Transverse colon (tissue), 3 donors: Measurements from ENCODE around the gene USP6.

ENCODE experiments used
- CTCF ChIP-seq, 5 experiments: fragments of 200-600 bp in 3 of 5; fragments of 450-650 bp in 2 of 5; sonication (generic) in 3 of 5; IDR thresholded peaks; 1 replicate in 2 of 5; 2 replicates in 3 of 5; pipeline ENCODE4 v1.5.1; 2016 to 2017; ENCODE audit warnings: antibody characterized with exemption in 5 of 5, inconsistent platforms in 3 of 5, mild to moderate bottlenecking in 2 of 5, moderate library complexity in 1 of 5
- EP300 ChIP-seq: sonication (generic); formaldehyde crosslinking; IDR thresholded peaks from one replicate; pipeline ENCODE4 v1.6.1; 2017; ENCODE audit warnings: antibody characterized with exemption, low read depth
- POLR2A ChIP-seq: fragments of 450-650 bp; IDR thresholded peaks from one replicate; pipeline ENCODE4 v1.6.1; 2016; ENCODE audit warnings: antibody characterized with exemption, mild to moderate bottlenecking, moderate library complexity

DNA sequence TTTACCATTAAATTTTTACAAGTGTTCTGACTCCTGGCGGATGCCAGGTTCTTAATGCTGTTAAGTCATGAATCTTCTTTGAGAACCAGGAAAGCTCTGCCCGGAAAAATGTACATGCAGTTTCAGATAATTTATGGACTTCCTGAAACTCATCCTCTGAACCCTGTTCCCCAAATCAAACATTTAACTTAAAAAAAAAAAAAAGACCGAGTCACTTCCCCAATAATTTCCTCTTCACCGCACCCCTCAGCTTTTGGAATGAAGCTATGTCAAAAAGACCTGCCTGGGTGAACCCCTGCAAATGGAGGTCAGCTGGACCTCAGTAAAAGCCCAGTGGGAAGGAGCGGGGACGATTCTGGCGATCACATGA lies 19.1 kb upstream of the USP6 start:
- TF ChIP-seq EP300 (no peak), POLR2A (no peak), CTCF (IDR thresholded peaks at IDR 0.05) (no peak)
